Measurements from ENCODE around the gene C8G. TPM values are rescaled to one million over a fixed set of nuclear protein-coding genes. Genes with fewer than 3 reads are reported as not detected.

Gene C8G
- total RNA-seq, 2 donors from 2014 or later = not detected

DNA sequence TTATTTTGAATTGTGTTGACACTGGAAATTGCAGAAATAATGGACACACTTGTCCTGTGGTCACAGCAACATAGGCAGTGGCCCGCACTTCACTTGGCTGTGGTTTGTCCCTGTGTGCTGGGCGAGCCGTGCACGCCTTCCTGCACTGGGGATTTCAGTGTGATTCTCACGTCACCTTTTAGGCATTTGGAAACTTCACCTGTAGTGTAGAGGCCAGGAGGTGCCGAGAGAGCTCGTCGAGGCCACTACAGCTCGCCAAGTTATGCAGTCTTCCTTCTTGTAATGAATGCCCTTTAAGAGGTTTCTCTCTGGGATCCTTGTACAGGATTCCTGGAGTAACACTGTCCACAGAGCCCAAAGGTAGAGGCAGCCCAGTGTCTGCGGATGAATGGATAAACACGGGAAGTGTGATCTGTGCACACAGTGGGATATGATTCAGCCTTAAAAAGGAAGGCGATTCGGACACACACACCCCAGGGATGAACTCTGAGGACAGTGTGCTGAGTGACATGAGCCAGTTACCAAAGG, 44.0 kb upstream of the C8G start:
- peak overlapping the region; percentile 70 to 77 for H3K27ac ChIP-seq
- TF ChIP-seq, protein P1, sequence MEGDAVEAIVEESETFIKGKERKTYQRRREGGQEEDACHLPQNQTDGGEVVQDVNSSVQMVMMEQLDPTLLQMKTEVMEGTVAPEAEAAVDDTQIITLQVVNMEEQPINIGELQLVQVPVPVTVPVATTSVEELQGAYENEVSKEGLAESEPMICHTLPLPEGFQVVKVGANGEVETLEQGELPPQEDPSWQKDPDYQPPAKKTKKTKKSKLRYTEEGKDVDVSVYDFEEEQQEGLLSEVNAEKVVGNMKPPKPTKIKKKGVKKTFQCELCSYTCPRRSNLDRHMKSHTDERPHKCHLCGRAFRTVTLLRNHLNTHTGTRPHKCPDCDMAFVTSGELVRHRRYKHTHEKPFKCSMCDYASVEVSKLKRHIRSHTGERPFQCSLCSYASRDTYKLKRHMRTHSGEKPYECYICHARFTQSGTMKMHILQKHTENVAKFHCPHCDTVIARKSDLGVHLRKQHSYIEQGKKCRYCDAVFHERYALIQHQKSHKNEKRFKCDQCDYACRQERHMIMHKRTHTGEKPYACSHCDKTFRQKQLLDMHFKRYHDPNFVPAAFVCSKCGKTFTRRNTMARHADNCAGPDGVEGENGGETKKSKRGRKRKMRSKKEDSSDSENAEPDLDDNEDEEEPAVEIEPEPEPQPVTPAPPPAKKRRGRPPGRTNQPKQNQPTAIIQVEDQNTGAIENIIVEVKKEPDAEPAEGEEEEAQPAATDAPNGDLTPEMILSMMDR (IDR thresholded peaks at IDR 0.05) = no peak
- no peaks in the 10 kb centered on the region for H3K9me3 ChIP-seq
- H3K4me1 ChIP-seq (ENCODE audit: control insufficient read depth in 1 of 2, low read depth in 2 of 2) = peaks cover 18 to 40% of the 10 kb centered on the region in 2 donors
- no peak for ATAC-seq (ENCODE audit: insufficient number of reproducible peaks, low FRiP score, low read depth)
- H3K36me3 ChIP-seq = no peaks in the 10 kb centered on the region
- no peaks in the 10 kb centered on the region for H3K27me3 ChIP-seq (replicated peaks; ENCODE audit: insufficient read depth)
- H3K4me3 ChIP-seq = no peak overlapping the region
- DNase-seq (ENCODE audit: low spot score) = no peak

DNA sequence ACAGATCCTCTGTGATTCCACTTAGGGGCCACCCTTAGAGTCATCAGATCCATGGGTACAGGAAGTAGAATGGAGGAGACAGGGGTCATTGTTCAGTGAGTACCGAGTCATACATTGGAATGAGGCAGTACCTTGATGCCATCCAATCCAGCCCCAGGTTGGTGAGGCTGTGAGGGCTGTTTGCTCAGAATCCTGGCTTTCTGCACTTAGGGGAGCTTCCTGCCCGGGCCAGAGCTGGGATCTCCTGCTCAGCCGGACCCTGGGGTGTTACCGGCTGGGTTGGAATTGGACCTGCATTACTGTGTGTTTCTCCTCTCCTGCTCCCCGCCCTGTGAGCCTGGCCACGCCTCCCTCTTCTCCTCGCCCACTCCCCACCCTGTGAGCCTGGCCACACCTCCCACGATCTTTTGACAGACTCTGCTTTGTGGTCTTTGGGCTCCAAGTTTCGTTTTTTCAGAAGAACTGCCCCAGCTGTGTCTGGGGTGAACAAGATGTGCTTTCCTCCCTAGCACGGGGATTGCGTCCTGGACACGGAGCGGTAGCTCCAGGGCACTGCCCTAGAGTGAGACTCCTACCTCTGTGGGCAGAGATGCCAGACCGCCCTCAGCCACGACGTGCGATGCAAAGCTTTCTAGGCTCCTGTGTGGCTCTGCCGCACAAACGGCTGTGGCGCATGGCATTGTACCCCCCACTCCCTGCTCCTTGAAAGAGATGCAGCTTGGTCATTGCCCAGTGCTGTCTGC, 43.4 kb upstream of the C8G start:
- Histone ChIP-seq H3K27me3 (replicated peaks; ENCODE audit: insufficient read depth) (no peaks in the 10 kb centered on the region), H3K4me1 (ENCODE audit: control insufficient read depth in 1 of 2, low read depth in 2 of 2) (peaks cover 18 to 40% of the 10 kb centered on the region in 2 donors), H3K36me3 (no peaks in the 10 kb centered on the region), H3K27ac (peak overlapping the region; percentile 70 to 77), H3K9me3 (no peaks in the 10 kb centered on the region), H3K4me3 (peak overlapping the region; percentile 54)
- TF ChIP-seq, protein P1 (IDR thresholded peaks at IDR 0.05) = no peak
- DNase-seq (ENCODE audit: low spot score) (no peak), ATAC-seq (ENCODE audit: insufficient number of reproducible peaks, low FRiP score, low read depth) (no peak)

DNA sequence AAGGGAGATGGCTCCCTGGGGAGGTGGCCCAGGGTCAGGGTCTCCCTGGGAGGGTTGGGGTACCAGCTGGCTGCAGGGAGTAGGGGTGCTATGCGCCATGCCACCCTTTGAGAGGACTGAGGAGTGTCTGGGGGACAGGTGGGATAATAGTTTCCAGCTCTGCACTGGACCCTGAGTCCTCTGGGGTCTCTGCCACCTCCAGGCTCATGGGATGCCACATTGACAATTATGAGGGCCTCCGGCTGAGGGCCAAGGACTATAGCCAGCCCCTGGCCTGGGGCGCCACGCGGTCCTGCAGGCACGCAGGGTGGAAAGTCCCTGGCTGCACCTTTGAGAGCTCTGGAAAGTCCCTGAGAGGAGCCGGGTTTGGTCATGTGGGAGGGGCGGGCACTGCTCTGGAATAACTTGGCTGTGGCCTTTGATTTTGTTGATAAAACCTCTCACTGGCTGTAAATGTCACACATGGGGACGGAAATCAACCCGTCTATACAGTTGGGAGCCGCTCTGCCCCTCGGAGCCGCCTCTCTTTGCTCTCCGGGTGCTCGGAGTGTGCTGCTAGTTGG, 42.7 kb upstream of the C8G start:
- Histone ChIP-seq H3K9me3 (no peaks in the 10 kb centered on the region), H3K27me3 (replicated peaks; ENCODE audit: insufficient read depth) (no peaks in the 10 kb centered on the region), H3K4me3 (peak overlapping the region; percentile 54), H3K36me3 (no peaks in the 10 kb centered on the region), H3K27ac (peak overlapping the region; percentile 70 to 77), H3K4me1 (ENCODE audit: control insufficient read depth in 1 of 2, low read depth in 2 of 2) (peaks cover 18 to 40% of the 10 kb centered on the region in 2 donors)
- TF ChIP-seq, protein P1 (IDR thresholded peaks at IDR 0.05) = no peak
- DNase-seq (ENCODE audit: low spot score) (peak; percentile 19), ATAC-seq (ENCODE audit: insufficient number of reproducible peaks, low FRiP score, low read depth) (peak; percentile 68)

DNA sequence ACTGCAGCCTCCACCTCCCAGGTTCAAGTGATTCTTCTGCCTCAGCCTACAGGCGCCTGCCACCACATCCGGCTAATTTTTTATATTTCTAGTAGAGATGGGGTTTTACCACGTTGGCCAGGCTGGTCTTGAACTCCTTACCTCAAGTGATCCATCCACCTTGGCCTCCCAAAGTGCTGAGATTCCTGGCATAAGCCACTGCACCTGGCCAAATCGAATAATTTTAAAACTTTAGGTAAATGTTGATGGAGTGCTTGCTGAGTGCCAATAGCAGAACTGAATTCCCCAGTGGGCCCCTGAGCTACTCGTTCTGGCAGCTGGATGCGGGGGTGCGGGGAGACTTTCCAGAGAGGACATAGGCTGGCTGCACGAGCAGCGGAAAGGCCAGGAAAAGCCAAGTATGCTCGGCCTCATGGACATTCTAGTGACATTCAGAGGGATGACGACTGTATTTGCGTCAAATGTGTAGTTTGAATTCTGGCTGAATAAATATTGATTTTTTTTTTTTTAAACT, 41.9 kb upstream of the C8G start:
- Histone ChIP-seq H3K27ac (peak overlapping the region; percentile 70 to 77), H3K36me3 (no peaks in the 10 kb centered on the region), H3K27me3 (replicated peaks; ENCODE audit: insufficient read depth) (no peaks in the 10 kb centered on the region), H3K9me3 (no peaks in the 10 kb centered on the region), H3K4me1 (ENCODE audit: control insufficient read depth in 1 of 2, low read depth in 2 of 2) (peaks cover 18 to 40% of the 10 kb centered on the region in 2 donors), H3K4me3 (peak overlapping the region; percentile 54)
- DNase-seq (ENCODE audit: low spot score) (no peak), ATAC-seq (ENCODE audit: insufficient number of reproducible peaks, low FRiP score, low read depth) (peak; percentile 28)
- TF ChIP-seq, protein P1 (IDR thresholded peaks at IDR 0.05) = no peak

DNA sequence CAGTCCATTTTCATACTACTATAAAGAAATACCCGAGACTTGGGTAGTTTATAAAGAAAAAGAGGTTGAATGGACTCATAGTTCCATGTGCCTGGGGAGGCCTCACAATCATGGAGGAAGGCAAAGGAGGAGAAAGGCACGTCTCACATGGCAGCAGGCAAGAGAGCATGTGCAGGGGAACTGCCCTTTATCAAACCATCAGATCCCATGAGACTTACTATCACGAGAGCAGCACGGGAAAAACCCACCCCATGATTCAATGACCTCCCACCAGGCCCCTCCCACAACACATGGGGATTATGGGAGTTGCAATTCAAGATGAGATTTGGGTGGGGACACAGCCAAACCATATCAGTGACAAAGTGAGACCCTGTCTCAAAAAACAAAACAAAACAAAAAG, 38.8 kb upstream of the C8G start:
- peaks cover 13% of the 10 kb centered on the region for H3K36me3 ChIP-seq
- no peak for DNase-seq (ENCODE audit: low spot score)
- no peaks in the 10 kb centered on the region for H3K27me3 ChIP-seq (replicated peaks; ENCODE audit: insufficient read depth)
- no peak overlapping the region for H3K4me3 ChIP-seq
- no peak for ATAC-seq (ENCODE audit: insufficient number of reproducible peaks, low FRiP score, low read depth)
- H3K27ac ChIP-seq = no peak overlapping the region
- peaks cover 18 to 28% of the 10 kb centered on the region in 2 donors for H3K4me1 ChIP-seq (ENCODE audit: control insufficient read depth in 1 of 2, low read depth in 2 of 2)
- H3K9me3 ChIP-seq = no peaks in the 10 kb centered on the region
- TF ChIP-seq, protein P1 (IDR thresholded peaks at IDR 0.05) = no peak

All from thoracic aorta (tissue), 2 donors.